ENCODE results near the gene MAP2K7. TPM values are rescaled to one million over a fixed set of nuclear protein-coding genes. Genes with fewer than 3 reads are reported as not detected.

The MAP2K7 gene
- total and polyA plus RNA-seq, 11 donors: 11.6 to 35.5 (median 23.5) TPM

GRCh38 chr19:7864690-7865074 lies 39.0 kb upstream of the MAP2K7 start:
- intact Hi-C loops (cut with DNase I): loop anchor here in 1 of 10 donors (5.0 kb wide), 1 partner anchor 38 kb away; the partner anchor contains the start of gene MAP2K7
- no peak for DNase-seq
- peaks cover 4 to 36% (median 21%) of the 10 kb centered on the region in 12 donors for H3K4me1 ChIP-seq
- peaks cover 0 to 13% (median 0%) of the 10 kb centered on the region in 9 donors for H3K36me3 ChIP-seq
- no peak overlapping the region for H3K27ac ChIP-seq
- WGBS, 4 donors: 66 to 79% (median 72%) methylated on average over 16 to 18 of the region's 18 CpGs
- H3K4me3 ChIP-seq: no peak overlapping the region
- no peak for ATAC-seq
- H3K27me3 ChIP-seq: peaks cover 0 to 62% (median 16%) of the 10 kb centered on the region in 9 donors
- no peaks in the 10 kb centered on the region for H3K9me3 ChIP-seq
- TF ChIP-seq POLR2A (IDR thresholded peaks at IDR 0.05): no peak
- TF ChIP-seq CTCF (IDR thresholded peaks at IDR 0.05): no peak

GRCh38 chr19:7865262-7865911 lies 38.3 kb upstream of the MAP2K7 start:
- WGBS, 4 donors: 45 to 59% (median 51%) methylated on average over 10 of the region's 10 CpGs
- no peak overlapping the region for H3K27ac ChIP-seq
- no peak overlapping the region for H3K4me3 ChIP-seq
- no peak for TF ChIP-seq CTCF (IDR thresholded peaks at IDR 0.05)
- no peak for TF ChIP-seq POLR2A (IDR thresholded peaks at IDR 0.05)
- H3K36me3 ChIP-seq: peaks cover 0 to 13% (median 0%) of the 10 kb centered on the region in 9 donors
- intact Hi-C loops (cut with DNase I): loop anchor here in 1 of 10 donors (5.0 kb wide), 1 partner anchor 37 kb away; the partner anchor contains the start of gene MAP2K7
- peaks cover 4 to 40% (median 21%) of the 10 kb centered on the region in 12 donors for H3K4me1 ChIP-seq
- ATAC-seq (no peak), DNase-seq (no peak)
- no peaks in the 10 kb centered on the region for H3K9me3 ChIP-seq
- H3K27me3 ChIP-seq: peaks cover 0 to 62% (median 16%) of the 10 kb centered on the region in 9 donors

- Histone ChIP-seq H3K27me3 (peaks cover 0 to 58% (median 16%) of the 10 kb centered on the region in 9 donors), H3K4me1 (peaks cover 4 to 41% (median 21%) of the 10 kb centered on the region in 12 donors), H3K9me3 (no peaks in the 10 kb centered on the region), H3K36me3 (peaks cover 0 to 13% (median 0%) of the 10 kb centered on the region in 9 donors), H3K27ac (no peak overlapping the region), H3K4me3 (no peak overlapping the region)
- 64 to 75% (median 67%) methylated on average over 8 to 12 of the region's 12 CpGs for WGBS, 4 donors
- no peak for ATAC-seq
- intact Hi-C loops (cut with DNase I): loop anchor here in 1 of 10 donors (5.0 kb wide), 1 partner anchor 36 kb away; the partner anchor contains the start of gene MAP2K7
- DNase-seq: no peak
- TF ChIP-seq CTCF (IDR thresholded peaks at IDR 0.05) (no peak), POLR2A (IDR thresholded peaks at IDR 0.05) (no peak)
Measured at GRCh38 chr19:7866399-7867091, 37.1 kb upstream of the MAP2K7 start.
